HG03139 (cell line): ENCODE measurements around the gene KCNG4.
"Not testable (repeated sequence)": the region's sequence is repeated elsewhere in the genome, so short reads cannot be mapped to it uniquely, and the experiment has no call there.

Source experiments
- ATAC-seq: cut with Tn5 transposase; IDR thresholded peaks from one replicate; pipeline ENCODE4 v1.9.1; 2021; ENCODE audit not compliant: unreplicated experiment

Gene KCNG4

DNA sequence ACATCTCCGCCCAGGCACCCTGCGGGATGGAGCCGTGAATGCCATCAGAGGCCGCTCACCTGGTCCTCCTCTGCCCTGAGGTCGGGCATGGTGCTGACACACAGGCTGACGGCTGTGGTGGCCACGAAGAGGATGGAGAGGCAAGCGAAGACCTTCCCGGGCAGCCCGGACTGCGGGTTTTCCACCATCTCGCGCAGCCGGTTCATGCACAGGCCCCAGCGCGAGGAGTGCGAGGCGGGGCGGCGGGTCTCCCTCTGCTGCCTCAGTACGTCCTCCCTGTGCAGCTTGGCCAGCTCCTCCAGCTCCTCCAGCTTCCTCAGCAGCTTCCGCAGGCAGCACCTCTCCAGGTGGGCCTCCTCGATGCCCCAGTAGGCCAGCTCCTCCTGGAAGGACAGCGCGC is 3.1 kb downstream of the KCNG4 start:
- no peak for ATAC-seq

DNA sequence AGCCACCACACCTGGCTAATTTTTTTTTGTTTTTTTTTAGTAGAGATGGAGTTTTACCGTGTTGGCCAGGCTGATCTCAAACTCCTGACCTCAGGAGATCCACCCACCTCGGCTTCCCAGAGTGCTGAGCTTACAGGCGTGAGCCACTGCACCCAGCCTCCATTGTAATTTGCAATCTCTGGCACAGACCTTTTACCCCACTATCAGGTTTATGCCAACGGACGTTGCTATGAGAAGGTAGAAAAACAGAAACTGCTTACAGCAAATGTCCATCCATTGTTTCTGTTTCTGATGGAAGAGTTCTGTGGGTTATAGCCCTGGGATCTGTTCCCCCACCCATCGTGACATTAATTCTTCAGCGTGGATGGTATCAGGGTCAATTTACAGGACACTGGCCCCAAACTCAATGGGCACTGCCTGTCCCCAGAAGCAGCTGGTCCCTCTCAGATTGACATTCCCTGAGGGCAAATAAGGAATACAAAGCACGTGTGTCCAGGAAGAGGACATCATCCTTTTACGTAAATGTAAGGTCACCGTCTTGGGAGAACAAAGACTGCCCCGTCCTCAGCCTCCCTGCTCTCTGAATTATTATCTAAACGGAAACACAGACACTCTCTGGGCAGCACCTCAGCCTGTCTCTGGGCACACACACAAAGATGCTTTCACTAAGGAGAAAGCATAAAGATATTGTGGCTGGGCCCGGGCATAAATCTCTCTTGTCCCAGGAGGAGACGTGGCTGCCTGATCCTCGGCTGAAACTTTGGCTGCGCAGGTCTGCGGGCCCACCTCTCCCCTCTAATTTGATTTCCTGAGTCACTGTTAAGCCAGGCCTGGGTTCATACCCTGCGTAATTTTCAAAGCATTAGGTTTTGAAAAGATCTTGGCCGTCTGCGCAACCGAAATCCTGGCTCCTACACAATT is 5.2 kb downstream of the KCNG4 start:
- no peak for ATAC-seq

DNA sequence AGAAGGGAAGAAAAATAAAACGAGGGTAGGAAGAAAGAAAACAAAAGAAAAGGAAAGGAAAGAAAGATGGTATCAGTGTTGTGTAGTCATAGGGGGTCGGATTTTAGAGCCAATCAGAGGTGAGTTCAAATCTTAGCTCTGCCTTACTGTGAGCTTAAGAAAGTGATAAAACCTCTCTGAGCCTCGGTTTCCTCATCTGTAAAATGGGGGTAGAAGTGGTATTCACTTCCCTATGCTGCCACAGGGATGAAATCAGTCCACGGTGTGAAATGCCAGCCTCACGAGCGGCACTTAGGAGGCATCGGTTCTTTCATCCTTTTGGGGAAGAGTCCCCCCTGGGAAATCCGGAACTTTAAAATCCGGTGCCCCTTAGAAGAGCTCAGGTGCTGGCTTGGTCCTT is 6.1 kb downstream of the KCNG4 start:
- no peak for ATAC-seq

DNA sequence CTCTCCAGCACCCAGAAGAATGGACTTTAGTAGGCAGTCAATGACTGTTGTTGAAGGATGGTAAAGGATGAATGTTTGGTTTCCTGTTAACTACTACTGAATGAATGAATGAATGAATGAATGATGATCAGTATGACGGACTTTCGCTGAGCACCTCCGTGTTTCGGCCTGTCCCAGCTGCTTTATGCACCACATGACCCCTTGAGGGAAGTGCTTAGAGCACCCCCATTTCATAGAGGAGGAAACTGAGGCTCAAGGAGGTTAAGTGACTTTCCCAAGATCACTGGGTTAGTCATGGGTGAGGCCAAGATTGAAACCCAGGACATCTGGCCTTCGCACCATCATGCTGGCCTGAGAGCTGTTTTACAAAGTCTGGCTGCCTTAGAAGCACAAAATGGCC is 6.8 kb downstream of the KCNG4 start:
- ATAC-seq = no peak

DNA sequence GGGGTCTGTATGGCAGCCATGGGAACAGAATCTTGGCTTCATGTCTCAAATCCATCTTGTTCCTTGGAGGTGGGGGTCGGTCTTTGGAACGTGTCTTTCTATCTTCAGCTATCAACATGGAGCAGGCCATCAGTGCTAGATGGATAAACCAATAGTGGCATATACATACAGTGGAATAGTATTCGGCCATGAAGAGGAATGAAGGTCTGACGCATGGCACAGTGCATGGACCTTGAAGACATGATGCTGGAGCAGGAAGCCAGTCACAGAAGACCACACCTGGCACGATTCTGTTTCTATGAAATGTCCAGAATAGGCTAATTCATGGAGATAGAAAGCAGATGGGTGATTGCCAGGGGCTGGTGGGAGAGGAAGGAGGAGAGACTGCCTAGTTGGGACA is 7.8 kb downstream of the KCNG4 start:
- no peak for ATAC-seq

DNA sequence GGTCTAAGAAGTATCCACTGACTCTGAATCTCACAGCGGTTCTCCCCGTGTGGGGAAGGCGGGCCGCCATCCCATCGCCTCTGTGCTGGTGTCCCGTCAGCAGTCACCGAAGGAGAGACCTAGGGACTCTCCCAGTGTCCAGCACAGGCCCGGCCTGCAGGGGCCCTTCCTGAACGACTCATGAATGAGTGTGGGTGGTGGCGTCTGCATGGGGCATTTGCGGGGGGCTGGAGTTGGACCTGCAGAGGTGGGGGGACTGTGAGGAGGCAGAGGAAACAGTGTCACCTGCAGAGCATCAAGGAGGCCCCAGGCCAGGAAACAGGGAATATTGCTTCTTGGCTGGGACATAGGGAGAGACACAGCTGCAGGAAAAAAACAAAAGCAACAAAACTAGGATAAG is 10.3 kb downstream of the KCNG4 start:
- no peak for ATAC-seq

DNA sequence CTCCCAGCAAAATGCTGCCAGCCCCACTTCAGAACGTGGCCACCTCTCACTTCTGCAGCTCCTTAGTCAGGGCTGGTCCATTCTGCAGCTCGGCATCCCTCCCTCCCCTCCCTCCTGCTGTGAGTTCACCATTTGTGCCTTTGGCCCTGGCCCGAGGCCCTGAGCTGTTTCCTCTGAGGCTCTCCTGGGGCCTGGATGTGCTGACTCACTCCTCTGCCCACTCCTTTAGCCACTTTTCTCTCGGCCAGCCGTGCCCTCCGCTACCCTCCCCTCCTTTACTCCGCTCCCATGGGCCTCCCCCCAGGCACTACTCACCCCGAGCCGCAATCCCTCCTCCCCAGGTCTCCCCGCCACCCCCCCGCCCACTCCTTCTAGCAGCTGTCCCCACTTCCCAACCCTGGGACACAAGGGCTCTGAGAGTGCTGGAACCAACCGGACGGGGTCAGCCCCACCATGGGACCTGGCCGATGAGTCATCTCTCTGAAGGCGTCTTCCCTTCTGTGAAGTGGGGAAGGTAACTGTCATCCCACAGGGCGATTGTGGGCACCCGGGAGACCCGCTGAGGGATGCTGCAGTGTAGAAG is 11.5 kb downstream of the KCNG4 start:
- ATAC-seq = no peak

DNA sequence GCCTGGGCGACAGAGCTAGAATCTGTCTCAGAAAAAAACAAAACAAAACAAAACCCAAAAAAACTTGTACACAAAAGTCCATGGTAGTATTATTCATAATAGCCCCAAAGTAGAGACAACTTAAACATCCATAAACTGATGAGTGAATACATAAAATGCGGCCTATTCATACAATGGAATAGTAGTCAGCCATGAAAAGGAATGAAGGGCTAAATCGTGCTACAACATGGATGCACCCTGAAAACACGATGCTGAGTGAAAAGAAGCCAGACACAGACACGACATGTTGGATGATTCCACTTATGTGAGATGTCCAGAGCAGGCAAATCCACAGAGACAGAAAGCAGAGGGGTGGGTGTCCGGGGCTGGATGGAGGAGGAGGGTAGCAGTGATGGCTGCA is 12.3 kb downstream of the KCNG4 start:
- ATAC-seq = no peak

DNA sequence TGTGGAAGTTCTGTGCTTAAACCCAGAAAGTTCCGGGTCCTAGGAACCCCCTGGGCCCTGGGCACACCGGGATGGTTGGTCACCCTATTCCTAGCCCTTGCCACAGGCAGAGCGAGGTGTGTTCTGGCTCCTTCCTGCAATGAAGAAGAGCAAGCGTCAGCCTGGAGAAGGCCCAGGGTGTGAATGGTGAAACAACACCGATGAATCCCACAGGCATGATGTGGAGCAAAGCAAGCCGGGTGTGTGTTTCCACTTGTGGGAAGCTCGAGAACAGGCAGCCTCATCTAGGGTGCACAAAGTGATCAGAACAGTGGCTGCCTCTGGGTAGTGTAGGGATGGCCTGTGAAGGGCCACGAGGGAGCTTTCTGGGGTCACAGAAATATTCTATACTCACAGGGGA is 13.8 kb downstream of the KCNG4 start:
- no peak for ATAC-seq

DNA sequence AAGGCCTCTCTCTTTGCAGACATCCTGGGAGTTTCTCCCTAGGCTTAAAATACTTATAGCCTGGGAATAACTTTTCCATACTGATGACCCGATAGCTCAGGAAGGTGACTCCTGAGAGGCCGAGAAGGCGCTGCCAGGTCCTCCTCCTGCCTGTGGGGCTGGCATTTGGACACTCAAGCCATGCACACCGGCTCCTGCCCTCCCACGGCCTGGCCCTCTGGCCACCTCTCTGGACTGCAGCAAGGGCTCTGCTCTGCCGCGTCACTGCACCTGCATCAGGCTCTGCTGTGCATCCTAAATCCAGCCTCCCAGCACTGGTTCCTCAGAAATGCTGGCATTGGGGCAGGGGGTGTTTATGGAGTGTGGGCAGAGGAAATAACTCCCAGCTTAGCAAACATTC is 14.2 kb downstream of the KCNG4 start:
- no peak for ATAC-seq

DNA sequence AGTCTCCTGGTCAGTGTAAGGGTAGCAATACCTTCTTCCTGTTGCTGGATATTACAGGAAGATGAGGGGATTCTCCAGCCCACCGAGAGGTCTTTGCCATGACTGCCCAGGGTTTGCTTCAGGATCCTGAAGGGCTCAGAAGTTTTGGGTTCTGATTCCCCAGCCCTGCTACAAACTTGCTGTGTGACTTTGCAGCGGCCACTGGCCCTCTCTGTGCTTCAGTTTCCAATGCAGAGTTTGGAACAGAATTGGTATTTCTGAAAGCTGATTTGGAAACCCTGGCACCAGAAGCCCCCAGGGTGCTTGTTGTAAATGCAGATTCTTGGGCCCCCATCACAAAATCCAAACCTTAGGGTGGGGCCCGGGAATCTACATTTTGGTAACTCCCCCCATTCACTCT is 14.7 kb downstream of the KCNG4 start:
- ATAC-seq = no peak

DNA sequence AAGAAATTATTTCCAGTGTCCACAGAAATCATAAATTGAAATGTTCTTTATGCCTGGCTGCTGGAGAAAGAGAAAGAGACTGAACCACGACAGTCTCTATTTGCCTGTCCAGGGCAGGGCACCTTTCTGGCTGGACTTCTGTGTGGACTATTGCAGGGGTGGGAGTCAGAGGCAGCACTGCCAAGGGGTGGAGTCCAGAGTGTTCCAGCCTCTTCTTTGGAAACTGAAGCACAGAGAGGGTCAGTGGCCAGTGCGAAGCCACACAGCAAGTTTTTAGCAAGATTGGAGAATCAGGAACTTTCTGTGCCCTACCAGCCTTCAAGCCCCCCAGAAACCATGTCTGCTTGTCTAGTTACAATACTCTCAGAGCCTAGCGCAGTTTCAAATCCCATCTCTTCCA is 15.3 kb downstream of the KCNG4 start:
- no peak for ATAC-seq

DNA sequence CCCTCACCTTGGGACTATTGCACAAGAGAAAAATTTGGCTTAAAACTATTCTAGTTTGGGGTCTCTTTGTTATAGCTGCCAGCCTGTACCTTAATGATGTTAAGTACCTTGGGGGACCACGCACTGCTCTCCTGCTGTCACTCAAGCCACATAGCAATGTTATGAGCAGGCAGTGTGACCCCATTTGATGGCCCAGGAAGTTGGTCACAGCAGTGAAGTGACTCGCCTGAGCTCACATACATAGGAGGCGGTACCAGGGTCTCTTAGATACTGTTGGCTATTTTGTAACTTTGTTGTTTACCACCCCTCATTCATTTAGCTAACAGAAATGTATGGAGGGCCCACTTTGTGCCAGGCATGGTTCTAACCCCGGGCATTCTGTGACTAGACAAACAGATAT is 16.4 kb downstream of the KCNG4 start:
- ATAC-seq = no peak

DNA sequence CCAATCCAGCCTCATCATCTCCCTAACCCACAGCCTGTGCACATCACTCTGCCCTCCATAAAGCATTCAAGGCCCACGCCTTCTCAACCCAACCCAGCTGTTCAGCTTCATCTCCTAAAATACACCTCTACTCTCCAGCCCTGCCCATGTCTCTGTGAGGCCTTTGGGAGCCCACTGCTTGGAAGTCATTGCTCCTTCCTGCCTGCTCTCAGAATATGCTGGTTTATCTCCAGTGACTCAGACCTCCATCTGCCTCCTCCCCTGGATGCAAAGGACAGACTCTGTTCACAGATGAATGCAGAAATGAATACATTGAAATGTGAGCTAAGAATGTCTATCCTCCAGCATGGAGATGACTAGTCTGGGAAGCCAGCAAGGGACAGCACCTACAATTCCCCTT is 19.0 kb downstream of the KCNG4 start:
- no peak for ATAC-seq

DNA sequence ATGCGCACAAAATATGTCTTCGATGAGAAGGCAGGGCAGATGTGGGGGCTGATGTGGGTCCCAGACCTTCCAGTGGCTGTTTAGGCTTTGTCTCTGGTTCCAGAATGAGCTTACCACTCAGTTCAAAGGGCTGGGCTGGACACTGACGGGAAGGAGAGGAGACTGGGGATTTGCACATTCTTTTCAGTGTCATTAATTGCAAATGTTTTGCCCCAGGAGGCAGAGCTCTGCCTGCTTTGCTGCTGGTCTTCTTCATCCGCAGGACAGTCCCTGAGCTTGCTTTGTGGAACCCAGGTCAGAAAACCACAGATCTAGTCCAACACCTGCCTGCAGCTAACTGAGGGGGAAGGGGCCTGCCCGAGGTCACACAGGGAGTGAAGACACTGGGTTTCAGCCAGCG is 20.9 kb downstream of the KCNG4 start:
- ATAC-seq = no peak

DNA sequence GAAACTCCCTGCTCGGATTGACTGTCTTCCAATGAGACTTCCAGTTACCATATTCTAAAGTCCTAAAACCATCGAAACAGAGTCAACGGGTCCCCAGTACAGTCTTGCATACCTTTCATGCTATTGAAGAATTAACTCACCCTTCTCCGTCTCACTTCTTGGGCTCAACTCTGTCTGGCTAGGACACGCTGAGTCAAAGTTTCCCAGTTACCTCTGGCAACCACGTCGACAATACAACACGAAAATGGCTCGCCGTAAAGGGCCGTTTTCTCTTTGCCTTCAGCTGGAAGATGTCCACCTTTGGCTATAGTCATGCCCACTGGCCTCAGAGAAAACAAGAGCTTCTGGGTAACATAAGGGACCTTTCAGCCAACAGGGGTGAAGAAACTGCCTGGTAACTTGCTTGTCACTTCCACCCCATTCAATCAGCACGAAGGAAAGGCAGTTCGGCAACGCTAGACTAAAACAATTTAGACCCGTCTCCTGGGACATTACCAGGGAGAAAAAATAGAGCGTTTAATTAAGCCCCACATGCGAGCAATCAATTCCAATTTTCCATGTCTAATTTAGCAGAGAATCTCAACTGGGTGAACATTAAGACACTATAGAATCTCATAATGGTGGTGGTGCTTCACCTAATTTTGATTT is 21.5 kb downstream of the KCNG4 start:
- no peak for ATAC-seq

DNA sequence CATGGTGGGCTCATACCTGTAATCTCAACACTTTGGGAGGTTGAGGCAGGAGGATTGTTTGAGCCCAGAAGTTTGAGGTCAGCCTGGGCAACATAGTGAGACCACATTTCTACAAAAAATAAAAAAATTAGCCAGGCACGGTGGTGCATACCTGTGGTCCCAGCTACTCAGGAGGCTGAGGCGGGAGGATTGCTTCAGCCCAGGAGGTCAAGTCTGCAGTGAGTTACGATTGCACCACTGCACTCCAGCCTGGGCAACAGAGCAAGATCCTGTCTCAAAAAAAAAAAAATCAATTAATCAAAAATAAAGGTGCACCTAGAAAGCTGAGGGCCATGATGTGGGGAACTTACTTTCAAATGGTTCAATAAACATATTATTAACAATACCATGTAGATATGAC is 23.7 kb downstream of the KCNG4 start:
- ATAC-seq = not testable (repeated sequence)

DNA sequence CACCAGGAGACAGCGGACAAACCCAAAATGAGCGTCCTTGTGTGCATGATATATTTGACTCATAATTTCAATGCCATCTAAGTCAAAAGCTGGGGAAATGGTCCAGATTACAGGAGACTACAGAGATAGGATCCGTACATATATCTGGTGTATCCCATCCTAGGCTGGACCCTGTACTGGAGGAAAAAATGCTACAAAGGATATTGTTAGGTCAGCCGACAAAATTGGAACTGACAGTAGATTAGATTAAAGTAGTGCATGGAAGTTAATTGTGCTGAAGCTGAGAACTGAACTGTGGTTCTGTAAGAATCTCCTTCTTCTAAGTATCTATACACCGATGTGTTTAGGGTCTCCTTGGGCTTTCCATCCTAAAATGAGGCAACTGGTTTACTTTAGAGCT is 24.3 kb downstream of the KCNG4 start:
- ATAC-seq = no peak

DNA sequence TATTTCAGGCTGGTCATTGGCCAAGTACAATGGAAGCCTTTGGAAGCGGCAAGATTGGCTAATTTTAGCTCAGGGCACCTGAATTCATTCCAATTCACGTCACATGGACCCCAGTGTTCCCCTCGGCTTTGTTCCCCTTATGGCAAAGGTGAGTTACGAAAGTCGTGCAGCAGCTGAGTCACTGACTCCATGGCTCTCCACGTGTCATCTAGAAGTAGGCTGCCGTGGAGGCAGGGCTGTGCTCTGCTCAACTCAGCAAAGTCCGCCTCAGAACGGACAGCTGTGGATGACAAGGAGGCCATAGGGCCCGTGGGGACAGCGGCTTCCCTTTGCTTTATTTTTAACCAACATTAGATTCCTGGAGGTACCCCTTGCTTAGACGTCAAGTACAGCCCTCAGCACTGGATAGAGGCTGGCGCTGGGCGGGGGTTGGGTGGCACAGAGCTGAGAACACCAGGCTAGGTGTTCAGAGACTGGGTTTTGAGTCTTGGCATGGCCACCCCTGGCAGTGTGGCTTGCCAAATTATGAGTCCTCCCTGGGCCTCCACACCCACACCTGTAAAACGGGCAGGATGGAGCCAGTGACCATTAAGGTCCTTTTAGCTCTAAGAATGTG is 25.3 kb downstream of the KCNG4 start:
- no peak for ATAC-seq

DNA sequence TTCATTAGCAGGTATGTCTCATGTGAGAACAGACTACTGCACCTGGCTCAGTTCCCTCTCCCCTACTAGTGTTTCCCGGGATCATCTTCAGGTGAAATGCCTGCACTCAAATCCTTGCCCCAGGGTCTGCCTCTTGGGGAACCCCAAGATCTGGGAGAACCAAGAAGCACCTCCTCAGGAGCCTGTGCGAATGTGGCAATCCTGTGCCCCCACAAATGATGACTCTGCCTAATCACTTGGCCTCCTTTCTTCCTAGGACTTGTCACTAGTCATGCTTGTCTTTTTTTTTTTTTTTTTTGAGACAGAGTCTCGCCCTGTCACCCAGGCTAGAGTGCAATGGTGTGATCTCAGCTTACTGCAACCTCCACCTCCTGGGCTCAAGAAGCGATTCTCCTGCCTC is 27.2 kb downstream of the KCNG4 start:
- no peak for ATAC-seq

DNA sequence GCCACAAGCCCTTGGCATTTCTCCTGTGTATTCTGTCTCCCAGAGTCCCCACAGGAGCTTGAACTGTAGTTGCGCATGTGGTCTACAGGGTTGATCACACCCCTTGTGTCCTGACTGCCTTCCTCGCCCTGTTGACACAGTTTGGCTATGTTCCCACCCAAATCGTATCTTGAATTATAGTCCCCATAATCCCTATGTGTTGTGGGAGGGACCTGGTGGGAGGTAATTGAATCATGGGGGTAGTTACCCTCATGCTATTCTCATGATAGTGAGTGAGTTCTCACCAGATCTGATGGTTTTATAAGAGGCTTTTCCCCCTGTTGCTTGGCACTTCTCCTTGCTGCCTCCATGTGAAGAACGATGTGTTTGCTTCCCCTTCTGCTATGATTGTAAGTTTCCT is 27.7 kb downstream of the KCNG4 start:
- no peak for ATAC-seq

DNA sequence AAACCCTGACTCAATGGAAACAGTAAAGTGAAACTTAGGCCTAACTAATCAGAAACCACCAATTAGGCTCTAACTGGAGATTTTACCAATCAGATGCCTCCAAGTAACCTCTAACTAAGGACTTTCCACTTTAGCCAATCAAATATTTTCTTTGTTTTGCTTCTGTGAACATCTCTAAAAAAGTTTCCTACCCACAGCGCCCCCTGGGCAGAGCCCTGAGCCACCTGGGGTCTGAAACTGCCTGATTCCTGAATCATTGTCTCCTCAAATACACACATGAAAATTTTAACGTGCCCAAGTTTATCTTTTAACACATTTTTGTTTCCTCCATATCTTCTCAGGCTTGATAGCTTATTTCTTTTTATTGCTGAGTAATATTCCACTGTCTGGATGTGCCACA is 29.8 kb downstream of the KCNG4 start:
- ATAC-seq = no peak
